NOMO-1 treated with dmso at 0.1 percent for 144 hours (cell line): ENCODE measurements around the gene FEZF1.
"Not testable (repeated sequence)": the region's sequence is repeated elsewhere in the genome, so short reads cannot be mapped to it uniquely, and the experiment has no call there.

Experiments
- DNase-seq: peaks from one replicate; lab custom pipeline; 2025; ENCODE audit not compliant: unreplicated experiment; lab: John Stamatoyannopoulos, UW

The FEZF1 gene

DNA sequence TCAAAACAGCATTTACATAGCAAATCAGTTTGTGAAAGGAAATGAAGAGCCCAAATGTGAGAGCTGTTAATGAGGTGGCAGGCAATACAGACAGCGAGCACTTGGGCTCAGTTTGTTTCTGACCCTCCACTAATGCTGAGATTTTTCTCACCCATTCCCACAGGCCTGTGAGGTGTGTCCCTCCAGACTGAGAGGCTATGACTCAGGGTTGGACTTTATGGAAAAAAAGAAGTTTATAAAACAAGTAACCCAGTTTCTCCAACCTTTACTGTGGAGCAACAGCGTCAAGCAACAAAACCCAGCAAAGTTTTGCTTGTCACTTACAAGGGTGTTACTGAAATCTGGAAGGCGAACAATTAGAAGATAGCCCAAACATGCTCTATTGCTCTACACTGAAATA lies 4.9 kb upstream of the FEZF1 start:
- no peak for DNase-seq

DNA sequence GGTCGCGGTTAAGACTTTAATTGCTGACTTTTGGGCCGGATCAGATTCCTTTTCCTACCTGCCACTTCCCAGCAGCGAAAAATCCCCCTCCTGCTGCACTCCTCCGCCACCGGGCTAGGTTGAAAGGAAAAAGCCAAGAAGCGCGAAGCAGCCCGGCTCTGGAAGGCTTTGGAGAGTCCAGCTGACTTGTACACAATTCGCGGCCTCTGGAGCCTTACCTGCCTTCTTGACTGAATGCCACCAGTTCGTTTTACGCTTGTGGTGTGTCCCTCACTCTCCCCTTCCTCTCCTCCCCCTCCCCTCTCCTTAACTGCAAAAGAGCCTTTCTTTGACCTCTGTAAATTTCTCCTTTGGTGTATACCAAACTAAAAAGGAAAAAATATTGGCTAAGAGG lies 2.7 kb upstream of the FEZF1 start:
- no peak for DNase-seq

DNA sequence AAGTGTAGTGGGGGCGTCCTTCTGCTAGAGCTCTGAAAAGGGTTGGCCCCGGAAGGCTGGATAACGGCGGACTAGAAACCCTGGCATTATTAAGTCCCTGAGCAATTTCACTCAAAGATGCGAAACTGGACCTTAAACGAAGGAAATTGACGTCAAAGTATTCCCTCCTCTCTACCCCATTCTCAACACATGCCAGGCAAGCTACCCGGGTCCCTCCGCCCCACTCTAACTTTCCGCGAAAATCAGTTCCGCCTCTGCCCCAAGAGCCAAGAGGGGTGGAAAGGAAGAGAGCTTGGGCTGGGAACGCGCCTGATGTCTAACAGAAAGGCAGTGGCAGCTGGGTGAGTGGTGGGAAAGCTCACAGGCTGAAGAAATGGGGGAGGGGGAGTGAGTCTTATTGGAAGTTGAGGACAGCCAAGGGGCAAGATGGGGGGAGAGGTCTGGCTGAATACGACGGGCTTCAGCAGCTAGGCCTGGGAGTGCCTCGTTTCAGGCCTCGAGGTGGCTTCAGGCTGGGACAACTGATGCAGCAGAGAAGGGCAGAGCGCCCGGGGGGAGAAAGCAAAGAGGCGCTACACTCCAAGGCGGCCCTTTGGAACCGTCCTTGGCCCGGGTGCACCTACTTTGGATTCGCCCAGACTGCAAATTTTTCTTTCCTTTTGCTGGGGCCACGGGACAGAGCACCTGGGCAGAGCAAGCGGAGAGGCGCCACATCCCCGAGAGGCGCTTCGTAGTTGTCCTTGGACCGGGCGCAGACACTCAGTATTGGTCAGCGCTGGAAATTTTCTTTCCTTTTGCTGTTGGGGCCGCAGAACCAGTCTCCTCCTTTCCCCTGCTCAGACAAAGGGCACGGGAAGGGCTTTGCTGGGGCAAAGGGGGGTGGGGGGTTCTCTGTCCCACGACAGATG lies 2.0 kb upstream of the FEZF1 start:
- no peak for DNase-seq

DNA sequence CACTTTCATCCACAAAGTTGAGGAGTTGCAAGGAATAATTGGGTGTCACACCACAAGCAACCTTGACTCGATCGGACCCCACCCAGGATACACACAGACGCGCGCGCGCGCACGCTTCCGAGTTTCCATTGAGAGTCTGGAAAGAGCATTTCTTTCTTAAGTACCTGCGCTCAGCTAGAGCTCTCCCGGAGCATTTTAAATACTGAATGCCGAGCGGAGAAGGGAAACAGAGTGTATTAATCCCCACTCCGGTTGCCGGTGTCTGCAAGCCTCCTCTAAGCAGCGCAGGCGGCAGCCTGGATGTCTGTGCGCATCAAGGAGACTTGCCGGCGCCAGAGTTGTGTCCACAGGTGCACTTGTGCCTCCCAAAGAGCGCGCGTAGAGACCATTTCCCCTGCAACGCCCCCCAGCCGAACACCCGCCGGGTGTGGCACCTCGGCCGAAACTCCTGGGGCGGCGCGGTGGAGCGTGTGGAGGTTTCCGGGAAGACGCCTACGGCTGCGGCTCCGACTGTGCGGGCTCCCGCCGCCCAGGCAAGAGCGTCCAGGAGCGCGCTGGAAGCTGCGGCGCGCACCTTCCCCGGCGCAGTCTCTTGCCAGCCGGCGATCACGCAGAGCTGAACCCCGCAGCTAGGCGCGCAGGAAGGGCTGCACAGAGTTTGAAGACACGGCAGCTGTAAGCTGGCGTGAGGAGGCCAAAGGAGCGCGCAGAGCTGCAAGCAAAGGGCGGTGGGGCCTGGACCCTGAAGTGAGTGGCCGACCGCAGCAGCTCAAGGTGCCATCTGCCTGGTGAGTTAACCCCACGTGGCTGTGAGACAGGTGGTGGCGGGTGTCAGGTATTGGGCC lies 1.1 kb upstream of the FEZF1 start:
- no peak for DNase-seq

DNA sequence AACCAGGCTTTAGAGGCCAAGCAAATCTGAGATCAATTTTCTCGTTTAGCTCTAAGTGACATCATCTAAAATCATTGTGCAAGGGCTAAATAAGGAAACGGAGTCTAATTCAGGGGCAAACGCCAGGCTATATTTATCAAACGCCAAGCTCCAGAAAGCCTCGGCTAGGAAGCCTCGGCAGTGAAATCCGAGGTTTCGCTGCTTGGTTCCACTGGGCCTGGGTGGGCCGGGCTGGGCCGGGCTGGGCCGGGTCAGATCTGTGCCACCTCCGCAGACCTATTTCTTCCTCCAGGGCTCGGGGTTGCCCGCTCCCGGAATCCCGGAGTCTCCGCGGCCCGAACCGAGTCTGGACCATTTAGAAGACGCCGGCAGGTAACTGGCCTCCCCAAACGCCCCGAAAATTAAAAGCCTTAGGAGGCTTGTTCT lies 459 bp upstream of the FEZF1 start:
- no peak for DNase-seq

DNA sequence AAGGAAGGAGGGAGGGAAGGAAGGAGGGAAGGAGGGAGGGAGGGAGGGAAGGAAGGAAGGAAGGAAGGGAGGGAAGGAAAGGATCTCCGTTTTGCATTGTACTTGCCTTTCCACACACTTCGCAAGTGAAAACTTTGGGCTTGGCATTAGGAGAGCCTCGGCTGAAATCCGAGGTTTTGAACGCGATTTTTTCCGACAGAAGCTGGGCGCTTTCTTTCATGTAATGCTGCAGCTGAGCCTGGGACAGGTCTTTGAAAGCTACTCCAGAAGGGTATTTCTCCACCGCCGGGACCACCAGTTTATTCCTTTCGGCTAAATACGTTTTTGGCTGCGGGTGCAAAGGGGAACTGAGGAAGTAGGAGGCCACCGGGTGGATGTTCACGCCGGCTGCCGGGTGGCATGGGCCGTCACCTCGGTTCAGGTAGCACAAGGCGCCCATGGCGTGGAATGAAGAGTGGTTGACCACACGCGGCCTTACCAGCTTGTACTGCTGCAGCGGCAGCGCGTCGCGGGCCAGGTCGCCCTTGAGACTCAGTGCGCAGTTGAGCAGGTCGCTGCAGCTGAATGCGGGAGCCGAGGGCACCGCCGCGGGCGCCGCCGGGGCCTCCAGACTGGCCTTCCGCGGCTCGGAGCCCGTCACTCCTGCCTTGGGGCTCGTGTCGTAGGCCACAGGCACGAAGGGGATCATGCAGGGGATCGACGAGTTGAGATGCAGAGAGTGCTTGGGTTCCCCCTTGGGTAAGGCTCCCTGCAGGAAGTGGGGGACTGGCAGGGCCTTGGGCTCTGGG lies 825 bp downstream of the FEZF1 start:
- DNase-seq = no peak

DNA sequence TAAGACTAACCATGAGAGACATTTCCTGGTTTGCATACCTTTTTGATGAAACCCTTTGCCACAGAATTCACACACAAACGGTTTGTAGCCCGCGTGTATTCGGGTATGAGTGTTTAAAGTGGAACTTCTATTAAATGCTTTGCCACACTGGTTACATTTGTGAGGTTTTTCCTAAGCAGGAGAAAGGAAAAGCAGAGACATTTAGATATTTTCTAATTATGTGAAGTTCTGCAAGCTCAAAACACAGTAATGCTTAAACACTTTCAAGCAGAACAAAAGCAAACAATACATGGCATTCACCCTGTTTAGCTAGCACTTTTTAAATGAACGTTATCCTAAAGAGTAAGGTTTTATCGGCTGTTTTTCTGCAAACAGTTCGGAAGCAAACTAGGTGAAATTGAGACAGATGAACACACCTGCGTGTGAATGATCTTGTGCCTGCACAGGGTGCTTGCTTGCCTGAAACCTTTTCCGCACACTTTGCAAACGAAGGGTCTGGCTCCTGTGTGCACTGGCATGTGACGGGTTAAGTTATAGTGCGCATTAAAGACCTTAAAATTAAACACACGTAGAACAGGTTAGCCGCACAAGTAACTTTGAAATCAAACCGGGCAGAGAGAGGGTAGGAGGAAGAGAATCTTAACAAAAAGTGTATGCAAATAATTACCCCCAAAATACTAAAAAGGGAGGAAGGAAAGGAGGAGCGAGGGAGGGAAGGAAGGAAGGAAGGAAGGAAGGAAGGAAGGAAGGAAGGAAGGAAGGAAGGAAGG lies 1.6 kb downstream of the FEZF1 start:
- no peak for DNase-seq

DNA sequence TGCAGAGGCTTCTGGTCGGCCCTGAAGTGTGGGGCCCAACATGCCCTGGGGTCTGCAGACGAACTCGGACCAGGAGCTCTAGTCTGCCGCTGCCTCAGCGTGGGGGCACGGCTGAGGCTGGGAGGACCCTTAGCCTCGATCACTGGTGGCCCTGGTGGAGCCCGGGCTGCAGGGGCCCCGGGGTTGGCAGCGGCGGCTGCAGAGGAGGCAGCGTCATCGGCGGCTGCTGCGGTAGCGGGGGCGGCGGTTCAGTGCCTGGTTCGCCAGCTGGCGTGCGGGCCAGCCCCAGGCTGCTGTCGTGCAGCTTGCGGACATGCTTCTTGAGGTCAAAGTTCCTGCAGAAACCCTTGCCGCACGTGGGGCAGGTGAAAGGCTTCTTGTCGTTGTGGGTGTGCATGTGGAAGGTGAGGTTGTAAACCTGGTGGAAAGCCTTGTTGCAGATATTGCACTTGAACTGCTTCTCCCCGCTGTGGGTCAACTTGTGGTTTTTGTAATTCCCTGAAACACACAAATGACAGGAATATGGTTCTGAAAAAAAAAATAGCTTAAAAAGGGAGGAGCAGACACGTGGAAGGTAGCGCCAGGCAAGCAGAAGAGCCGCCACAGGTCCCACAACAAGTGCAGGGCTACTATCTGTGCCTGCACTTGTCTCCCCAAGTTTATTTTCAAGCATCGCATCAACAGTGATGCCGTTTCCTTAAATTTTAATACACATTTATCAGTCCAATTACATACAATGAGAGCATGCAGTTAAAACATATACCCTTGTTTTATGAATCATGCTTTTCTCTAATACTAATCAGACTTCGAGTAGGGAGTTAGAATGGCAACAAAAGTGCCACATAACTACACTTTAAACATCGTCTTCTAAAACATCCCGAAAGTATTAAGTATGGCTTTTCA lies 2.4 kb downstream of the FEZF1 start:
- no peak for DNase-seq

DNA sequence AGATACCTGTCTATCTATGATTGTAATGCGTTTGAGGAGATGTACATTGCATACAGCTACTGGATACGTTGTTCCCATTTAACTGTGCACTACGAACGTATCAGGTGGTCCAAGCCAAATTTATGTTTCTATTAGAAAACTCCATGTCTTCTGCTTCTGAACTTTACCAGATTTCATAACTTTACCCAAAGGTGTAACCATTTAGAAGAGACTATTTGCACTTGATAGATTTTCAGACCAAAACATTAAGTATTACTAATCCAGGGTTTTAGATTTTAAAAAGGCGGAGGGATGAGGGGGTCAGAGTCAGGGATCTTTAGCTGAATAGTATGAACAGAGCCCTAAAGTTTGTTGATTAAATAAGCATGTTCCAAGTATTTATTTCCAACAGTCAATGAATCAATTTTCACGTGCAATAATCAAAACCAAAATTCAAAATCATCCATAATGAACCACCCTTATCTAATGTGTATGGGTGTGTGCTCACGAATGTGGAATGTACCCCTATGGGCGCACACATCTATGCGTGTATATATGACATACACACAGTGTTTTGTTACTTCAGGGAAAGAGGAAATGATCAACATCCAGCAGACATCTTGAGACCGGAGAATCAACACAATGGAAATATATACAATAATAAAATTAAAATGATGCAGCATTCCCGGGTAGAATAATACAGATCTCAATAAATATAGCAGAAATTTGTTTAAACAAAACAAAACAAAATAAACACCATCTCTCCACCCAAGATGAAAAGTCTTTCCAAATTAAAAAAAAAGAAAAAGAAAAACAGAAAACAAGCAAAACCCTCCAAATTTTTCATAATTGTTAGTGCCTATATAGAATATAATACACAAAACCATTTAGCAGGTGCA lies 3.4 kb downstream of the FEZF1 start:
- no peak for DNase-seq

DNA sequence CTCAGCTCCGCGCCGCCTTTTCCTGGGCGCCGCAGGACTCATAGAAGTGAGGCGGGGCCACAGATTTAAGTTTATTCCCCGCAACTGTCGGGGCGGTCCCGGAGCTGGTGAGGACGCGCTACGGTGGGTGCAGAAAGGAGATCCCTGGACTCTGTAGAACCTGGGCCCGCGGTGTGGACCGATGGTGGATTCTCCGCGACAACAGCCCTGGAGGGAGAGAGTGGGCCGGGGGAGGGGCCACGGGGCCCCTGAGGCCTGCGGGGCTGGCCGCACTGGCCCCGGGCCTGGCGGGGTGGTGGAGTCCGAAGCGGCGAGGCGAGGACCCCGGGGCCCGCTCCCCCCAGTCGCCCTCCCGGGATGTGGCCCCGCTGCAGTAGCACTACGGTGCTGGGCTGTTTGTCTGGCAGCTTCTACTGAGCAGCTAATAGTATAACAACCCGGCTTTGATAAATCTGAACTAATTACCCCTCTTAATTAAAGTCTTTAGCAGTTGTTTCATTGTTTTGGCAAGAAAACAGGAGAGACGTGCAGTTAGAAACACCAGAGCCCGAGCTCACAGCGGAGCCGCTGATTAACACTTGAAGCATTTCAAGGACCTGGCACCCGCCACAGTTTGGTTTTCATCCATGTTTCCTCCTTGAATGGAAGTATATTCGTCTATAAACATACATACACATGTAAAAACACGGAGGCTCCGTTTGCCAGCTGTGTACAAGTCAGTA lies 4.2 kb downstream of the FEZF1 start:
- no peak for DNase-seq

DNA sequence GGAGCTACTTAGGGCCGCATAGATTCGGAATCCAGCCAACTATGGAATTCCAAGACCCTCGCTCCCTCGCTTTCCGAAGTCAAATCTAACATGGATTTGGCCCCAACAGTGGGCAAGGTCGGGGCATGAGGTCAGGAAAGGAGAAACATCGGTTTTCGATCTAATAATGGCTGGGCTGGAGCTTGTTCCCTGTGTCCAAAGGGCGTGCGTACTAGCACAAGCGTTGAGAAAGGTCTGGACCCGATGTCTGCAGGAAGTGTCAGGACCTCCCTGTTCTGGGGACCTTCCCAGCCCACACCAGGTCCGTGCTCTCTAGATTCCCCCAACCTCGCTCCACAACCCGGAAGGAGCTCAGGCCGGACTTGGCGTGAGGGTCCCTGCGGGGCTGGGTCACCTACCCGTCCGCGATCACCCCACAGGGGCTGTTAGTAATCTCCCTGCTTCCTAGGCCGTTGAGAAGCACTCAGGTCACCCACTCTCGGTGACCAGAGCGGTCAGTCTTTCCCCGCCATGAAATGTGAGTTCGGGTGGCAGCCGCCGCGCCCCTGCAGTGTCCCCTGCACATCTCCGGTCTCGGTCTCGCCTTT lies 4.8 kb downstream of the FEZF1 start:
- DNase-seq = no peak

DNA sequence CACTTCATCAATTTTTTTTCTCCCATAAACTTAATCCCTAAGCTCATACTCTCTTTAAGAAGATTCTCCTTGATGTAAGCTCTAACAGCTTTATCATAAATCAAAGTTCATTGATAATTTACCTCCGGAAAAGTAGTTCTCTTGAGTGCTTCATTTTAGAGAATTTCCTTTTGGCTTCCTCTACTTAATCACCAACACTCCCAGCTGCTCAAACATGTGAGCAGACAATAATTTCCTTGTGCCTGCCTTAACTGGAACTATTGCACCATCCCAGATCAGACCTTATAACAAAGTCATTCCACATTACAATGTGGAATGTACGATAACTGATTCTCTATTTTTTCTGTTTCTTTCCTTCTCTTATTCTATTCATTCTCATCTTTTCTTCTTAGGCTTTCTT lies 5.9 kb downstream of the FEZF1 start:
- DNase-seq = no peak

DNA sequence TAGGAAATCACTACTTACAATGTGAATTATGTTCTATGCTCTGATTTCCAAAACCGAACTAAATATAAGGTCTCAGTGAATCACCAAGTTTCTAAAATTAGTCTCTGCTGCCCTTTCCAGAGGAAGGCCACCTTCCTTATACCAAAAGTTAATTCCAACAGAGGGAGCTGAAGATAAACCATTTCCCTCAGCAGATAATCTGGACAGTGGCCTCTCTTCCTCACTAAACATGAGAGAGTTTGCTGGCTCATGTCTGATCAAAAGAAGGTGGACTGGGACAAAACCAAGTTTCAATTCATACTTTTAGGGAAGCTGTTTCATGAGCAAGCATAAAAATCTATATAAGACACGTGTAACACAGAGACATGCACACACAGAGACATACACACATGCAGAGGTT lies 6.4 kb downstream of the FEZF1 start:
- no peak for DNase-seq

DNA sequence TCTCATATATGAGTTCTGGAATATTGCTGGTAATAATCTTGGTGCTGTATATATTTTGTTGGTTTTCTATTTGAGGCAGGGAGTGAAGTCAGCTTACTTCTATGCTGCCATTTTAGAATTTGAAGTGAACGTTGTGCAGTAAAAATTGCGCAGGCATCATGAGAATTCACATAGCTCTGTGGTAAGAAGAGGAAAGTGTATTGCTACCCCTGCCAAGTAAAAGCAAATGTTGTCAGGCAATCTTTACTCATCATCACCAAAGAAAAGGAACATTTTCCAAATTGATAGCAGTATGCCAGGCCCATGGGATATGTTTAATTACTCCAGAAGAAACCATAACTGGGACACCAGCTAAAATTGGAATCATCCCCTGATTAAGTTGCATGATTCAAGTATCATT lies 13.4 kb downstream of the FEZF1 start:
- DNase-seq = no peak

DNA sequence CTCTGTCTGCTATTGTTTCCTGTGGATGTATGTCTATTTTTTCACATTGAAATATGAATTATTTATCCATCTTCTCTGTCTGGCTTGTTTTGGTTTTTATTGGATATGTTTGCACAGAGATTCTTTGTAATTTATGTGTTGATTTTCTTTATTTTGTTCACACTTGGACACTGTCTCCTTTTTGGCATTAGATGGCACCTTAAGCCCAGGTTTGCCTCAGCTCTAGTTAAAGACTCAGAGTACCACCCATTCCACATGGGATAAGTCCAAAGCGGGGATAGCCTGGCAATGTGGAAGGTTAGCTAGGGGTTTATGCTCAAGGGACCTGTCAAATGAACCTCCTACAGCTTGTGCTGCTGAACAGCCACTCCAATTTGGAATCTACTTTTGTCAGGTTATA lies 14.1 kb downstream of the FEZF1 start:
- DNase-seq = no peak

DNA sequence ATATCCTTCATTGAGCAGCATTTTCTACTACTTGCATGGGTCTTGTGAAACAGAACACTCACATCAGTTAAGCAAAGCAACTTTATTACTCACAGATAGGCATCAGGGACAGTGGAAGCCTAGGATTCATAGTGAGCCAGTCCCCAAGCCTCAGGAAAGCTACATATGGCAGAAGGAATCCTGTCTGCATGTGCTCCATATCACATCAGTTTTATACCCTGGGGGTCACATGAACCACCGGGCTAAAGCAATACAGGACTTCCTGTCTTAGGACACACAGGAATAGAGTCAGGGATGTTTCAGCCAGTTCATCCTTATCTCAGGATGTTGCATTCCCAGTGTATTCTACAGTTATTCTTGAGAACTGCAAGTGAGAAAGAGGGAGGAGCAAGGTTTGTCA lies 15.1 kb downstream of the FEZF1 start:
- no peak for DNase-seq

DNA sequence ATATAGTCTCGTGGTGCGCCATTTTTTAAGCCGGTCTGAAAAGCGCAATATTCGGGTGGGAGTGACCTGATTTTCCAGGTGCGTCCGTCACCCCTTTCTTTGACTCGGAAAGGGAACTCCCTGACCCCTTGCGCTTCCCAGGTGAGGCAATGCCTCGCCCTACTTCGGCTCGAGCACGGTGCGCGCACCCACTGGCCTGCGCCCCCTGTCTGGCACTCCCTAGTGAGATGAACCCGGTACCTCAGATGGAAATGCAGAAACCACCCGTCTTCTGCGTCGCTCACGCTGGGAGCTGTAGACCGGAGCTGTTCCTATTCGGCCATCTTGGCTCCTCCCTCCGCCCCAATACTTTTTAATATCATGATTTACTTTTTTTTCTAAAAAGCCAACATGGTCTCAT lies 19.9 kb downstream of the FEZF1 start:
- not testable (repeated sequence) for DNase-seq

DNA sequence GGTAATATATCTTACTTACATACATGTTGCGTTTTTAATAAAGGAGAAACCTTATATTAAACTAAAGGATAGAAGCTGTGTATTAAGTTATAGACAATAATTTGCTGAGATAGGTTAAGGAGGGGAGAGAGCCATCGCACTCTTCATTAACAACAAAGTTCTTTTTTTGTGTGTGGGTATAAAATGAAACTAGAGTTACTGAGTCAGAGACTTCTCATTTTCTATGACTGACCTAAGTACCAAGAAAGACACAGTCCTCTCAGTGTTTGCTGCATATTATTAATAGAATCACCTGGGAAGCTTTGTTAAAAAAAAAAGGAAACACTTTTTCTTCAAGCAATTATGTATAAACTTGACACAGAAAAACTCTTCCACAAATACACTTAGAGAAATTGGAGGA lies 31.4 kb downstream of the FEZF1 start:
- DNase-seq = no peak
